ENCODE data around the gene MAP4K4. TPM values are rescaled to one million over a fixed set of nuclear protein-coding genes. Genes with fewer than 3 reads are reported as not detected.

The MAP4K4 gene
- polyA plus RNA-seq, 1 donor (not counting 4 experiments of a cell fraction or from before 2014, with no cell fraction given) = 84.1 TPM

DNA sequence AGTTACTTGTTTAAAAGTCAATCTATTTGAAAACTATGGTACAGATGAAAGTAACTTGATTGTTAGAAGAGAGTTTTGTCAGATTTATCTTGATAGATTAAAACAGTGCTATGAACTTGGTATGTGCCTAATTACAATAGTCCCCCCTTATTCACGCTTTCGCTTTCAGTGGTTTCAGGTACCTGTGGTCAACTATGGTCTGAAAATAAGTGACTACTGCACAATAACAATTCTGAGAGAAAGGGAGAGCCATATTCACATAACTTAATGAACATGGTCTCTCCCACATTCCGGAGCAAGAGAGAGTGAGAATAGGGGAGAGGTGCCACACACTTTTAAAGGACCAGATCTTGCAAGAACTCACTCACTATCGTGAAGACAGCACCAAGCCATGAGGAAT is 13.2 kb upstream of the MAP4K4 start:
- H3K4me3 ChIP-seq (ENCODE audit: control insufficient read depth in 2 of 3, extremely low read depth in 1 of 3, insufficient read depth in 2 of 3, low read depth in 1 of 3, low read length in 3 of 3) = no peak overlapping the region
- DNase-seq (ENCODE audit: low read depth, low spot score) = no peak
- H3K36me3 ChIP-seq (ENCODE audit: control insufficient read depth in 2 of 2, extremely low read depth in 1 of 2, insufficient read depth in 2 of 2, low read length in 2 of 2) = no peaks in the 10 kb centered on the region
- no peaks in the 10 kb centered on the region for H3K27me3 ChIP-seq (ENCODE audit: control insufficient read depth, extremely low read depth, insufficient read depth, low read length)
- H3K9ac ChIP-seq (ENCODE audit: control insufficient read depth, extremely low read depth, insufficient read depth, low read length) = no peak overlapping the region
- no peaks in the 10 kb centered on the region for H3K4me1 ChIP-seq (ENCODE audit: control insufficient read depth, extremely low read depth, insufficient read depth, low read length)
- no peaks in the 10 kb centered on the region for H3K9me1 ChIP-seq (ENCODE audit: control insufficient read depth, extremely low read depth, insufficient read depth, low read length)
- dilution Hi-C loops (cut with MboI; ENCODE audit: extremely low pct_ligation_motif_present, low sequenced_read_pairs) = no loop called here
- H3K27ac ChIP-seq (ENCODE audit: control insufficient read depth, insufficient read depth, low read length) = no peak overlapping the region
- H3K79me2 ChIP-seq (ENCODE audit: control insufficient read depth, insufficient read depth, low read length) = no peaks in the 10 kb centered on the region
- H2AFZ ChIP-seq (ENCODE audit: control insufficient read depth, low read length) = no peak overlapping the region
- FAIRE-seq = no peak
- TF ChIP-seq, protein P1, sequence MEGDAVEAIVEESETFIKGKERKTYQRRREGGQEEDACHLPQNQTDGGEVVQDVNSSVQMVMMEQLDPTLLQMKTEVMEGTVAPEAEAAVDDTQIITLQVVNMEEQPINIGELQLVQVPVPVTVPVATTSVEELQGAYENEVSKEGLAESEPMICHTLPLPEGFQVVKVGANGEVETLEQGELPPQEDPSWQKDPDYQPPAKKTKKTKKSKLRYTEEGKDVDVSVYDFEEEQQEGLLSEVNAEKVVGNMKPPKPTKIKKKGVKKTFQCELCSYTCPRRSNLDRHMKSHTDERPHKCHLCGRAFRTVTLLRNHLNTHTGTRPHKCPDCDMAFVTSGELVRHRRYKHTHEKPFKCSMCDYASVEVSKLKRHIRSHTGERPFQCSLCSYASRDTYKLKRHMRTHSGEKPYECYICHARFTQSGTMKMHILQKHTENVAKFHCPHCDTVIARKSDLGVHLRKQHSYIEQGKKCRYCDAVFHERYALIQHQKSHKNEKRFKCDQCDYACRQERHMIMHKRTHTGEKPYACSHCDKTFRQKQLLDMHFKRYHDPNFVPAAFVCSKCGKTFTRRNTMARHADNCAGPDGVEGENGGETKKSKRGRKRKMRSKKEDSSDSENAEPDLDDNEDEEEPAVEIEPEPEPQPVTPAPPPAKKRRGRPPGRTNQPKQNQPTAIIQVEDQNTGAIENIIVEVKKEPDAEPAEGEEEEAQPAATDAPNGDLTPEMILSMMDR (optimal IDR thresholded peaks at IDR 0.05 in 1 of 3, IDR thresholded peaks at IDR 0.05 in 1 of 3, conservative IDR thresholded peaks at IDR 0.05 in 1 of 3; ENCODE audit: extremely low read depth in 1 of 3, insufficient read depth in 2 of 3, low read length in 3 of 3) = no peak
- TF ChIP-seq EZH2 (IDR thresholded peaks at IDR 0.05; ENCODE audit: low read length) = no peak
- H4K20me1 ChIP-seq (ENCODE audit: control insufficient read depth, extremely low read depth, insufficient read depth, low read length) = no peaks in the 10 kb centered on the region
- H3K9me3 ChIP-seq (ENCODE audit: control insufficient read depth, low read depth, low read length) = no peaks in the 10 kb centered on the region
- H3K4me2 ChIP-seq (ENCODE audit: control insufficient read depth, extremely low read depth, insufficient read depth, low read depth, low read length) = no peak overlapping the region

DNA sequence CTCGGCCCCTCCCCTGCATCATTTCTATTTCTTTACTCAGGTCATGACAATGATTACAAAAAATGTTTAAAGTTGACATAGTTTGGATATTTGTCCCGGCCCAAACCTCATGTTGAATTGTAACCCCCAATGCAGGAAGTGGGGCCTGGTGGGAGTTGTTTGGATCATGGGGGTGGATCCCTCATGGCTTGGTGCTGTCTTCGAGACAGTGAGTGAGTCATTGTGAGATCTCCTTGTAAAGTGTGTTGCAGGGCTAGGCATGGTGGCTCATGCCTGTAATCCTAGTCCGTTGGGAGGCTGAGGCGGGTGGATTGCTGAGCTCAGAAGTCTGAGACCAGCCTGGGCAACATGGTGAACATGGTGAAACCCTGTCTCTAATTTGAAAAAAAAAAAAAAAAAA is 9.2 kb upstream of the MAP4K4 start:
- no peaks in the 10 kb centered on the region for H4K20me1 ChIP-seq (ENCODE audit: control insufficient read depth, extremely low read depth, insufficient read depth, low read length)
- no peak for FAIRE-seq

More for the DNA sequence above, 9.2 kb upstream of the MAP4K4 start:
- Histone ChIP-seq H3K9me1 (ENCODE audit: control insufficient read depth, extremely low read depth, insufficient read depth, low read length) (no peaks in the 10 kb centered on the region), H2AFZ (ENCODE audit: control insufficient read depth, low read length) (no peak overlapping the region), H3K4me2 (ENCODE audit: control insufficient read depth, extremely low read depth, insufficient read depth, low read depth, low read length) (no peak overlapping the region), H3K4me3 (ENCODE audit: control insufficient read depth in 2 of 3, extremely low read depth in 1 of 3, insufficient read depth in 2 of 3, low read depth in 1 of 3, low read length in 3 of 3) (no peak overlapping the region), H3K27me3 (ENCODE audit: control insufficient read depth, extremely low read depth, insufficient read depth, low read length) (no peaks in the 10 kb centered on the region), H3K9ac (ENCODE audit: control insufficient read depth, extremely low read depth, insufficient read depth, low read length) (no peak overlapping the region), H3K36me3 (ENCODE audit: control insufficient read depth in 2 of 2, extremely low read depth in 1 of 2, insufficient read depth in 2 of 2, low read length in 2 of 2) (no peaks in the 10 kb centered on the region), H3K27ac (ENCODE audit: control insufficient read depth, insufficient read depth, low read length) (no peak overlapping the region), H3K4me1 (ENCODE audit: control insufficient read depth, extremely low read depth, insufficient read depth, low read length) (no peaks in the 10 kb centered on the region), H3K79me2 (ENCODE audit: control insufficient read depth, insufficient read depth, low read length) (no peaks in the 10 kb centered on the region), H3K9me3 (ENCODE audit: control insufficient read depth, low read depth, low read length) (no peaks in the 10 kb centered on the region)
- TF ChIP-seq, protein P1 (optimal IDR thresholded peaks at IDR 0.05 in 1 of 3, IDR thresholded peaks at IDR 0.05 in 1 of 3, conservative IDR thresholded peaks at IDR 0.05 in 1 of 3; ENCODE audit: extremely low read depth in 1 of 3, insufficient read depth in 2 of 3, low read length in 3 of 3) = no peak
- dilution Hi-C loops (cut with MboI; ENCODE audit: extremely low pct_ligation_motif_present, low sequenced_read_pairs) = no loop called here
- DNase-seq (ENCODE audit: low read depth, low spot score) = no peak
